Stimulated activated CD8-positive, alpha-beta memory T cell treated with anti-CD3 and anti-CD28 coated beads, Interleukin-15, amount 100 ng/mL, for 24 hours (primary cell): ENCODE results near the gene ITGB3.
A peak's percentile ranks its signal among the peaks of the same experiment; 100 is the strongest.
"Not testable (repeated sequence)": the region's sequence is repeated elsewhere in the genome, so short reads cannot be mapped to it uniquely, and the experiment has no call there.

Experiments
- DNase-seq: peaks from one replicate; pipeline ENCODE4 v3.0.0-alpha.2; 2020; ENCODE audit warnings: low read depth

ITGB3 gene

GRCh38 chr17:47223007-47223406 is 30.6 kb upstream of the ITGB3 start:
- DNase-seq, result no peak

DNA sequence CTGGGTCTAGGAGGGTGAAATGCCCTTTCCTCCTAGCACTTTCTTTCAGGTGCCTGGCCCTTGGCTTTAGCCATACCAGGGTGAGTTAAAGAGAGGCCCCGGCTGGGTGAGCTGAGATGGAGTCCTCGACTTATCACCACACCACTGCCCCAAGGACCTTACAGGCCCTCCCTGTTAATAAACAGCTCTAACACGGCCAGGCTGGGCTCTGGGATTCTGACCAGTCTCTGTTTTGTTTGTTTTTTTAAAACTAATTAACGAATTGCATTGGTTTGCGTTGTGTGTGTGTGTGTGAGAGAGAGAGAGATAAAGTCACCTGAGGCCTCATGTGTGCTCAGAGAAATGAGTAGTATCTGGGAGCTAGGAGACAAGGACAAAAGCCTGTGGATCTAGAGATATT is 30.2 kb upstream of the ITGB3 start:
- no peak for DNase-seq

GRCh38 chr17:47224077-47224476 is 29.6 kb upstream of the ITGB3 start:
- DNase-seq, result not testable (repeated sequence)

GRCh38 chr17:47224966-47225365 is 28.7 kb upstream of the ITGB3 start:
- DNase-seq, result no peak

GRCh38 chr17:47225436-47225858 is 28.2 kb upstream of the ITGB3 start:
- DNase-seq, result no peak

DNA sequence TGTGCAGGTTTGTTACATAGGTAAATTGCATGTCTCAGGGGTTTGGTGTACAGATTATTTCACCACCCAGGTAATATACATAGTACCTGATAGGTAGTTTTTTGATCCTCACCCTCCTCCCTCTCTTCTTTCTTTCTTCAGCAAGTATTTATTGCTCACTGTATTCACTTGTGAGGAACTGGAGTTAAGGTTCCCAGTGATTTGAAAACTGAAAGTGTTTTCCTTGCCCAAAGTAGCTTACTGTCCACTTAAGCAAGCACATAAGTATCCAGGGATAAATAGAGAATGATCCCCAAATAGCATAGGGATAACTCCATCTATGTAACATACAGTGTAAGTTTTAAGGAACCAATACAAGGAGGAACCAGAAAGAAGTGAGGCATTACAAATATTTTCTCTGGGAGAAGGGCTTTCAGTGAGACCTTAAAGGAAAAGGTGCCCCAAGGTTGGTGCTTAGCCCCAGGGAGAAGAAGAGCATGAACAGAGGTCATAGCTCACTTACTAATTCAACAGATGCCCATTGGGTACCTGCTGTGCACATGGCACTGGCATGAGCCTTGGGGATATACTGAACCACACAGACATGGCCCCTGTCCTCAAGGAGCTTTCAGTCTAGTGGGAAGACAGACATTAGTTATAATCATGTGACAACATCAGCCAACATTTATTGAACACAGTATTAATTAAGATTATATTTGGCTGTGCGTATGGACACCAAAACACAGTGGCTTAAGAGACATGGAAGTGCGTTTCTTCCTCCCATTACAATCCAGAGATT is 27.5 kb upstream of the ITGB3 start:
- DNase-seq, result no peak

DNA sequence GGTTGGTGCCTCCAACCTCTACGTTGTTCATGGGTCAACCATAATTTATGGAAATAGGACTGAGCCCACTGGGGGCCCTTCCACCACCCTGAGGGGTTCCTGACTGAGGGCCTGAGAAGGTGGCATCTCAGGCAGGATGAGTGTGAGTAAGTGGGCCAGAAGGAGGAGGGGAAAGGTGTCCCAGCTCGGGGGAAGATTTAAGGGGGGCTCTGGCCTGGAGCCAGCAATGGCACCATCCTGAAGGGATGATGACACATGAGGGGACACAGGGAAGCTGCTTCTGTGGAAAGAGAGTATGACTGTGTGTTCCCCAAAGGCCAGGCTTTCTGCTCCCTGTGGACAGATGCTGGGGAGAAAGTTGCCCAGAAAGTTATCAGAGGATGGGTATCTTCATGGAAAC is 25.8 kb upstream of the ITGB3 start:
- no peak for DNase-seq

DNA sequence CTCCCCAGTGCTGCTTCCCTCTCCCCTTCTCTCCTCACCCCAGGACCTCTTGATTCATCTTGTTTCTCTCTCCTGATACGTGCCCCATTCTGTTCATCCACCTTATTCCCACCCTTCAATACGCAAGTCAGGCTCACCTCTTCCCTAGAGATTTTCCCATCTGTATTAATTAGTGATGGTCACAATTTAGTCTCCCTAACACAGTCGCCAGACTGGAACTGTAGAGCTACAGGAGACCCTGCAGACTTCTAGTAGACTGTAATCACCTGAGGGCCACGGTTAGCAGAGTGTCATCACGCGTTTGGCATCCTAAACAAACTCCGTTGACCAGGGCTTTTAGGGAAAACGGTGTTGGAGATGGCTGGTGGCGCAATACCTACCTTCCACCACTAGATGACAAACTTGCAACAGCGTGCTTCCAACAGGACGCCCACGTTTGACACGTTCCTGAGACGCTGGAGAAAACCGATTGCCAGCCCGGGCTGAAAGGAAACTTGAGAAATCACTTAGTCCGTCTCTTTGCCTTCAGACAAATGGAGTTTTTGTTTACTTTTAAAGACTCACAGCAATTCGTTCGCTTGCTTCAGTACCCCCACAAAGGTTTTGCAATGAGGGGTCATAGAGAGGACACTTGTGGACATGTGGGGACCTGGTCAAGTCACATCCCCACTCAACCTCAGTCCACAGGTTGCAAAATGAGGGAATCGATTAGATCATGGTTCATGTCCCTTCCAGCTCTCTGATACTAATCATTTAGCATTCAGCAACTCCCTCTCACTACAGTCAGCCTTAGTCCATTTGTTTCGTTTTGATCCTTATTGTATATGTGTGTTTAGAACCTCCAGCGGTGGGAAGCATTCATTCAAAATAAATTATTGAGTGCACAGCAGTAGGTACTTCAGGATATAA is 23.8 kb upstream of the ITGB3 start:
- peak; percentile 35 for DNase-seq

DNA sequence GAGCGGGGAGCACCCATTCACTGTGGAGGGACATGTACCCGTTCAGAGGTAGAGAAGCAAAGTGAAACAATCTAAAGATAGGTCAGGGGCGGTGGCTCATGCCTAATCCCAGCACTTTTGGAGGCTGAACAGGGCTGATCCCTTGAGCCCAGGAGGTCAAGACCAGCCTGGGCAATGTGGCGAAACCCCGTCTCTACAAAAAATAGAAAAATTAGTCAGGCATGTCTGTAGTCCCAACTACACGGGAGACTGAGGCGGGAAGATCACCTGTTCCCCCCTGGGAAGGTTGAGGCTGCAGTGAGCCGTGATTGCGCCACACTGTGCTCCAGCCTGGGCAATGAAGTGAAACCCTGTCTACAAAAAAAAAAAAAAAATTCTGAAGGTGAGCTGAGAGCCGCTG is 22.8 kb upstream of the ITGB3 start:
- DNase-seq, result no peak

DNA sequence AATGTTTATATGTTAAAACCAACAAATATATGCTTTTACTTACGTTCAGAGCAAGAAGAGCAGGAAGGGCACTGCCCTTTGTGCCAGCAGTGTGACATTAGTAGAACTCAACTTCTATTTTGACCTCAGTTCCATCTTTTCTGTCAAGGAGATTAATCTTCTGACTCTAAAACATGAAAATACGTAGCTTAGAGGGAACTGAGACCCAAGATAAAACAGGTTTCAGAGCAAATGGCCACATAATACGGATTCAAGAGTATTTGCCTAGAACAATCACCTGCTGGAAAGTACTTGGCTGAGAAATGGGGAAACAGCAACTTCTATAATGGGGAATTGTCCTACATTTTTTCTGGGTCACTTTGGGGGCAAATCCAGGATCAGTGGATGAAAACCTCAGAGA is 22.3 kb upstream of the ITGB3 start:
- no peak for DNase-seq

GRCh38 chr17:47231866-47232265 is 21.8 kb upstream of the ITGB3 start:
- DNase-seq, result no peak

GRCh38 chr17:47232465-47232864 is 21.2 kb upstream of the ITGB3 start:
- DNase-seq, result no peak

- DNase-seq, result no peak
These were observed 18.1 kb upstream of the ITGB3 start for GRCh38 chr17:47235506-47235905.

GRCh38 chr17:47235923-47236322 is 17.7 kb upstream of the ITGB3 start:
- no peak for DNase-seq

DNA sequence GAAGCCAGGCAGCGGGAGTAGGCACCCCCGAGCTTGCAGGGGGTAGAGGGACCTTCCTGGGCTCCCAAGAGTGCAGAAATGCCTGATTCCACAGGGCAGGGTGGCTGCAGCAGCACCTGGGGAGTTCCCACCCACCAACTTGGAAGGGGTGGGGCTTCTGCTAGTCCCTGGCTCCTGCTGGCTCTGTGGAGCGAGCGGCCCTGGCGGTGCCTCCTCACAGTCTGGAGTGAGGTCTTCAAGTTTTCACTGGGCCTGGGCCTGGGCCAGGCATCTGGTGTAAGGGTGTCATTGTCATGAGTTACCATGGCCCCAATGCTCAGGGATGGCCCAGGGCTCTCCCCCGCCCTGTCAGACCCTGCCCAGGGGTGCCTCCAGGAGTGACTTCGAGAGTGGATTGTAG is 15.8 kb upstream of the ITGB3 start:
- no peak for DNase-seq

DNA sequence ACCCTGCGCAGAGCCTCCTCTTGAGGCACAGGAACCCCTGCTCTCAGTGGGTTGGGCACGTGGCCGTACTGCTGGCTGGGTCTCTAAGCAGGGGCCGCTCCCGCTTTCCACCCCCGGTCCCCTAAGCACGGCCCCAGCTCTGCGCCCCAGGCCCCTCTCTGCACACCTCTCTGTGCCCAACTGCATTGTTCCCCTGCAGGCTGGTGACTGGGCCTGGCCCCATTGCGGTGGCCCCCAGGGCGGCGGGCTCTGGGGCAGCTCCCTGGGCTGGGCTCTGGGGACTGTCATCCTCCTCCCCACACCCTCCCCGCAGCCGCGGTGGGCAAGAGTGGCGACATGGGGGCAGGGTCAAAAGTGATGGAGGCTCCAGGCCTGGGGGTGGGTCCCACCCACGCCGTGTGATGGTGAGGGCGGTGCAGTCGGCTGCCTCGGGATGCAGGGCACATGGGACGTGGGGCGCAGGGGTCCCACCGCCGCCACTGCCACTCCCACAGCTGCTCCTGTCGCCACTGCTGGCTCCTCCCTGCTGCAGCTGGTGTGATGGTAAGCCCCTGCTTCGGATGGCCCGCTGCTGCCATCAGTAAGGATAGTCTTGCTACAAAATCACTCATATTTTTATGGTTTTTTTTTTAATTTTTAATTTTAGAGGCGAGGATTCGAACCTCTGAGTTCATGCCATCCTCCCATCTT is 15.2 kb upstream of the ITGB3 start:
- DNase-seq, result no peak

DNA sequence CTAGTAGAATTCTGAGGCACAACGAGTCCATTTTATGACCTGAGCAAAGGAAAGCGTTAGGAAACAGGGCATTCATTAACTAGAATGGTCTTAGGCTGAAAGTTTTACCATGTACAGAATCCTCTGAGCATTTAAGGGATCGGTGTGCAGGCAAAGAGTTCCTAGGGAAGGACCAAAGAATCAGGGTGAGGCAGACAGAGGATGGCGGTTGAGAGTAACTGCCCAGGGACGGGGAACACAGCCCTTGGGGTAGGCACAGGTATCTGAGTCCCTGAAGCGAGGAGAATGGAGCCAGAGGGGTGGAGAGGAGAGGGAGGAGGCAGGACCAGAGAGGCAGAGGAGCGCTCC is 14.0 kb upstream of the ITGB3 start:
- DNase-seq, result no peak

- DNase-seq, result no peak
These were observed 13.5 kb upstream of the ITGB3 start for GRCh38 chr17:47239967-47240651.

- no peak for DNase-seq
These were observed 12.8 kb upstream of the ITGB3 start for GRCh38 chr17:47240806-47241205.

- no peak for DNase-seq
These were observed 11.0 kb upstream of the ITGB3 start for GRCh38 chr17:47242648-47243047.

DNA sequence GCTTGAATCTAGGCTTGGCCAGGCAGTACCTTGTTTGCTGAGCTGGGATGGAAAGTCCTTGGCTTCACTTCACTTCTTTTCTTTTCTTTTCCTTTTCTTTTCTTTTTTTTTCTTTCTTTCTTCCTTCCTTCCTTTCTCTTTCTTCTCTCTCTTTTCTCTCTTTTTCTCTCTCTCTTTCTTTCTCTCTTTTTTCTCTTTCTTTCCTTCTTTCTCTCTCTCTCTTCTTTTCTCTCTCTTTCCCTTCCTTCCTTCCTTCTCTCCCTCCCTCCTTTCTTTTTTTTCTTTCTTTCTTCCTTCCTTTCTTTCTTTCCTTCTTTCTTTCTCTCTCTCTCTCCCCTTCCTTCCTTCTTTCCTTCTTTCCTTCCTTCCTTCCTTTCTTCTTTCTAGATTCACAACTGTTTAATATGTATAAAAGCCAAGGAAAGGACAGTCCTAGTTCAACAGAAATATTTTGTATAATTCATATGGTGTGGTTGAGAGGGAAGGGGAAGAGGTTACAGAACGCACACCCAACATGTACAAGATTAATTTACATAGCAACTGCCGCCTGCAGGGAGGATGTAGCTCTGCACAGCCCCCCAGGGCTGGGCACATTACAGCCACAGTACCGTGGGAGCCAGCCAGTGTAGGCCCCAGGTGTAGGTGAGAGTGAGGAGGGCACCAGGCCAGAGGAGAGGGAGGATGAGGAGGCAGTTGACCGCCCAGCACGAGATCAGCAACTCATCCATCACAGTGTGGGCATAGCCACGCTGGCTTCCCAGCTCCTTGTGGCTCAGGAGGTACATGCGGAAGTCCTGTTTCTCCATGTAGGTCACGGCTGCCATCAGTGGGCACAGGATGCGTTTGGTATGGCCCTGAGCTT is 9.7 kb upstream of the ITGB3 start:
- DNase-seq, result no peak
